ENCODE measurements around the gene DPYSL3.
"Not testable (repeated sequence)": the region's sequence is repeated elsewhere in the genome, so short reads cannot be mapped to it uniquely, and the experiment has no call there.

DPYSL3 gene

GRCh38 chr5:147369742-147370374 lies 140.0 kb downstream of the DPYSL3 start:
- DNase-seq (ENCODE audit: low spot score): no peak

- DNase-seq (ENCODE audit: low spot score): not testable (repeated sequence)
Measured at GRCh38 chr5:147367381-147367780, 142.5 kb downstream of the DPYSL3 start.

- no peak for DNase-seq (ENCODE audit: low spot score)
Measured at GRCh38 chr5:147361441-147362175, 148.3 kb downstream of the DPYSL3 start.

GRCh38 chr5:147360816-147361215 lies 149.1 kb downstream of the DPYSL3 start:
- no peak for DNase-seq (ENCODE audit: low spot score)

- no peak for DNase-seq (ENCODE audit: low spot score)
Measured at GRCh38 chr5:147359581-147359980, 150.3 kb downstream of the DPYSL3 start.

- no peak for DNase-seq (ENCODE audit: low spot score)
Measured at GRCh38 chr5:147359101-147359500, 150.8 kb downstream of the DPYSL3 start.

GRCh38 chr5:147349241-147349640 lies 160.6 kb downstream of the DPYSL3 start:
- DNase-seq (ENCODE audit: low spot score): no peak

- no peak for DNase-seq (ENCODE audit: low spot score)
Measured at GRCh38 chr5:147348451-147348850, 161.4 kb downstream of the DPYSL3 start.

GRCh38 chr5:147348046-147348445 lies 161.8 kb downstream of the DPYSL3 start:
- DNase-seq (ENCODE audit: low spot score): no peak

- no peak for DNase-seq (ENCODE audit: low spot score)
Measured at GRCh38 chr5:147346006-147346561, 163.8 kb downstream of the DPYSL3 start.

- no peak for DNase-seq (ENCODE audit: low spot score)
Measured at GRCh38 chr5:147344861-147345260, 165.0 kb downstream of the DPYSL3 start.

- DNase-seq (ENCODE audit: low spot score): no peak
Measured at GRCh38 chr5:147341345-147341744, 168.5 kb downstream of the DPYSL3 start.

- no peak for DNase-seq (ENCODE audit: low spot score)
Measured at GRCh38 chr5:147340941-147341340, 168.9 kb downstream of the DPYSL3 start.
